Calu3 (cell line): Measurements from ENCODE around the gene HPN. TPM values are rescaled to one million over a fixed set of nuclear protein-coding genes. Genes with fewer than 3 reads are reported as not detected.
"Not testable (repeated sequence)": the region's sequence is repeated elsewhere in the genome, so short reads cannot be mapped to it uniquely, and the experiment has no call there.

Experiments used
- BruUV-seq: library from RNA; stranded (reverse); fragments of 400-500 nt; replicated peaks from 2 replicates; lab custom pipeline; 2021; lab: Mats Ljungman, UMichigan
- CTCF ChIA-PET: fragments of 300-600 bp; sonication (Branson Sonifier 250); formaldehyde crosslinking; loops from one replicate; lab custom pipeline; 2022; ENCODE audit warnings: antibody characterized with exemption; lab: Charles Lee
- DNase-seq: peaks from one replicate; pipeline ENCODE4 v3.0.0; 2022
- H3K27ac Mint-ChIP-seq: one replicate; pipeline ENCODE4 v1.8.0; 2022; ENCODE audit warnings: mixed read lengths; ENCODE audit not compliant: unreplicated experiment
- H3K27me3 Mint-ChIP-seq: one replicate; pipeline ENCODE4 v1.8.0; 2022; ENCODE audit warnings: mixed read lengths; ENCODE audit not compliant: unreplicated experiment
- H3K36me3 Mint-ChIP-seq: one replicate; pipeline ENCODE4 v1.8.0; 2022; ENCODE audit warnings: mild to moderate bottlenecking, moderate library complexity, mixed read lengths; ENCODE audit not compliant: insufficient read depth, unreplicated experiment
- H3K4me1 Mint-ChIP-seq: one replicate; pipeline ENCODE4 v1.8.0; 2022; ENCODE audit warnings: mild to moderate bottlenecking, low read depth, mixed read lengths; ENCODE audit not compliant: unreplicated experiment
- H3K4me3 Mint-ChIP-seq: one replicate; pipeline ENCODE4 v1.8.0; 2022; ENCODE audit warnings: mild to moderate bottlenecking, low read depth, moderate library complexity, mixed read lengths; ENCODE audit not compliant: unreplicated experiment
- H3K9me3 Mint-ChIP-seq: one replicate; pipeline ENCODE4 v1.8.0; 2022; ENCODE audit warnings: low read depth, mixed read lengths; ENCODE audit not compliant: unreplicated experiment
- intact Hi-C: fragments of 100-400 bp; cut with micrococcal nuclease; formaldehyde crosslinking; loops from one replicate; pipeline ENCODE4 v1.10.0; 2022; ENCODE audit not compliant: unreplicated experiment
- total RNA-seq: library from RNA; stranded (reverse); gene quantifications from 2 replicates; pipeline ENCODE4 v1.2.3, GENCODE V29; 2022
- TF ChIP-seq, protein P1 (sequence below): fragments of 200-600 bp; IDR thresholded peaks from one replicate; pipeline ENCODE4 v1.8.0; 2022; ENCODE audit warnings: antibody characterized with exemption; ENCODE audit not compliant: unreplicated experiment

HPN gene
- total RNA-seq, 1 experiment from 2014 or later, result 1.4 TPM

GRCh38 chr19:35045667-35046300 lies 4.3 kb downstream of the HPN start:
- DNase-seq, result no peak
- no peak overlapping the region for H3K27ac Mint-ChIP-seq
- BruUV-seq, result no TSS peak
- TF ChIP-seq, protein P1, sequence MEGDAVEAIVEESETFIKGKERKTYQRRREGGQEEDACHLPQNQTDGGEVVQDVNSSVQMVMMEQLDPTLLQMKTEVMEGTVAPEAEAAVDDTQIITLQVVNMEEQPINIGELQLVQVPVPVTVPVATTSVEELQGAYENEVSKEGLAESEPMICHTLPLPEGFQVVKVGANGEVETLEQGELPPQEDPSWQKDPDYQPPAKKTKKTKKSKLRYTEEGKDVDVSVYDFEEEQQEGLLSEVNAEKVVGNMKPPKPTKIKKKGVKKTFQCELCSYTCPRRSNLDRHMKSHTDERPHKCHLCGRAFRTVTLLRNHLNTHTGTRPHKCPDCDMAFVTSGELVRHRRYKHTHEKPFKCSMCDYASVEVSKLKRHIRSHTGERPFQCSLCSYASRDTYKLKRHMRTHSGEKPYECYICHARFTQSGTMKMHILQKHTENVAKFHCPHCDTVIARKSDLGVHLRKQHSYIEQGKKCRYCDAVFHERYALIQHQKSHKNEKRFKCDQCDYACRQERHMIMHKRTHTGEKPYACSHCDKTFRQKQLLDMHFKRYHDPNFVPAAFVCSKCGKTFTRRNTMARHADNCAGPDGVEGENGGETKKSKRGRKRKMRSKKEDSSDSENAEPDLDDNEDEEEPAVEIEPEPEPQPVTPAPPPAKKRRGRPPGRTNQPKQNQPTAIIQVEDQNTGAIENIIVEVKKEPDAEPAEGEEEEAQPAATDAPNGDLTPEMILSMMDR, result peak; percentile 40
- H3K4me1 Mint-ChIP-seq, result peaks cover 26% of the 10 kb centered on the region
- no peak overlapping the region for H3K4me3 Mint-ChIP-seq
- intact Hi-C loops, result no loop called here
- peaks cover 1% of the 10 kb centered on the region for H3K36me3 Mint-ChIP-seq
- CTCF ChIA-PET, result interaction anchor here (0.7 to 1.9 kb wide), 2 partner anchors 10 to 1603 kb away, joined by 3 to 6 read pairs; no protein-coding TSS in a partner anchor
- no peaks in the 10 kb centered on the region for H3K27me3 Mint-ChIP-seq
- H3K9me3 Mint-ChIP-seq, result no peaks in the 10 kb centered on the region

GRCh38 chr19:35046461-35046860 lies 4.9 kb downstream of the HPN start:
- no TSS peak for BruUV-seq
- no peaks in the 10 kb centered on the region for H3K9me3 Mint-ChIP-seq
- intact Hi-C loops, result no loop called here

GRCh38 chr19:35048911-35049411 lies 7.4 kb downstream of the HPN start:
- no TSS peak for BruUV-seq
- Mint-ChIP-seq H3K27ac (no peak overlapping the region), H3K36me3 (no peaks in the 10 kb centered on the region), H3K27me3 (no peaks in the 10 kb centered on the region), H3K4me3 (no peak overlapping the region), H3K9me3 (no peaks in the 10 kb centered on the region), H3K4me1 (peaks cover 7% of the 10 kb centered on the region)
- CTCF ChIA-PET, result interaction anchor here (0.7 kb wide), 1 partner anchor 36 kb away, joined by 4 read pairs; no protein-coding TSS in a partner anchor
- TF ChIP-seq, protein P1, result no peak
- DNase-seq, result no peak
- intact Hi-C loops, result no loop called here

More at GRCh38 chr19:35046461-35046860, 4.9 kb downstream of the HPN start:
- H3K27me3 Mint-ChIP-seq, result no peaks in the 10 kb centered on the region
- H3K4me1 Mint-ChIP-seq, result peaks cover 23% of the 10 kb centered on the region
- TF ChIP-seq, protein P1, result no peak
- no peak overlapping the region for H3K27ac Mint-ChIP-seq
- CTCF ChIA-PET, result interaction anchor here (1.9 kb wide), 1 partner anchor 9 kb away, joined by 6 read pairs; no protein-coding TSS in a partner anchor
- no peak overlapping the region for H3K4me3 Mint-ChIP-seq
- no peaks in the 10 kb centered on the region for H3K36me3 Mint-ChIP-seq
- DNase-seq, result no peak

- intact Hi-C loops, result no loop called here
- H3K27me3 Mint-ChIP-seq, result no peaks in the 10 kb centered on the region
- H3K4me1 Mint-ChIP-seq, result peaks cover 2% of the 10 kb centered on the region
- no peak overlapping the region for H3K4me3 Mint-ChIP-seq
- H3K9me3 Mint-ChIP-seq, result no peaks in the 10 kb centered on the region
- no peak overlapping the region for H3K27ac Mint-ChIP-seq
- TF ChIP-seq, protein P1, result no peak
- CTCF ChIA-PET, result interaction anchor here (0.6 to 0.7 kb wide), 2 partner anchors 19 to 35 kb away, joined by 3 to 4 read pairs; no protein-coding TSS in a partner anchor
- no peak for DNase-seq
- no peaks in the 10 kb centered on the region for H3K36me3 Mint-ChIP-seq
- BruUV-seq, result no TSS peak
These were observed 7.9 kb downstream of the HPN start for GRCh38 chr19:35049456-35049855.

DNA sequence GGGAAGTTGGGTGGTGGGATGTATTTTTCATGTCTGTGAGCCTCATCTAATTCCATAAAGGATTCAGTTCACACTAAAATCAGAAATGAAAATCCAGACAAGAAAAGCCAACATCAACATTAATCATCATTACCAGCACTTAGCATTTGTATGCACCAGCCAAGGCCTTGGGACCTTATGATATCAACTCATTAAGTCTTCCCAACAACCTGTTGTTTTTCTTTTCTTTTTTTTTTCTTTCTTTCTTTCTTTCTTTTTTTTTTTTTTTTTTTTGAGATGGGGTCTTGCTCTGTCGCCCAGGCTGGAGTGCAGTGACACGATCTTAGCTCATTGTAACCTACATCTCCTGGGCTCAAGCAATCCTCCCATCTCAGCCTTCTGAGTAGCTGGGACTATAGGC lies 9.1 kb downstream of the HPN start:
- BruUV-seq, CTCF ChIA-PET, H3K27me3 Mint-ChIP-seq, H3K9me3 Mint-ChIP-seq, H3K36me3 Mint-ChIP-seq, intact Hi-C loops, H3K4me1 Mint-ChIP-seq, H3K27ac Mint-ChIP-seq, DNase-seq, H3K4me3 Mint-ChIP-seq: not testable (repeated sequence)

- H3K27me3 Mint-ChIP-seq, DNase-seq, intact Hi-C loops, H3K4me3 Mint-ChIP-seq, BruUV-seq, H3K36me3 Mint-ChIP-seq, H3K27ac Mint-ChIP-seq, H3K4me1 Mint-ChIP-seq, H3K9me3 Mint-ChIP-seq, CTCF ChIA-PET: not testable (repeated sequence)
These were observed 9.7 kb downstream of the HPN start for GRCh38 chr19:35051268-35051667.
